GM12873 (cell line): ENCODE results near the gene ARF4.
A peak's percentile ranks its signal among the peaks of the same experiment; 100 is the strongest.

Experiments used
- CTCF ChIP-seq: IDR thresholded peaks from 2 replicates; pipeline ENCODE4 v1.5.1; 2012; ENCODE audit warnings: low read depth, mild to moderate bottlenecking, moderate library complexity, low read length, control low read depth; ENCODE audit not compliant: insufficient read depth; ENCODE audit errors: missing control alignments

The ARF4 gene

GRCh38 chr3:57594576-57594975 is 2.6 kb downstream of the ARF4 start:
- TF ChIP-seq CTCF, result no peak

- TF ChIP-seq CTCF, result no peak
These were observed 3.0 kb downstream of the ARF4 start for GRCh38 chr3:57594144-57594543.

- TF ChIP-seq CTCF, result no peak
These were observed 4.8 kb downstream of the ARF4 start for GRCh38 chr3:57592306-57592705.

GRCh38 chr3:57587905-57588304 is 9.2 kb downstream of the ARF4 start:
- no peak for TF ChIP-seq CTCF

- TF ChIP-seq CTCF, result no peak
These were observed 10.4 kb downstream of the ARF4 start for GRCh38 chr3:57586778-57587177.

GRCh38 chr3:57583544-57583943 is 13.6 kb downstream of the ARF4 start:
- no peak for TF ChIP-seq CTCF

GRCh38 chr3:57582474-57583168 is 14.5 kb downstream of the ARF4 start:
- peak; percentile 46 for TF ChIP-seq CTCF
